AG09319 (cell line): ENCODE results near the gene PDE1A.
"Not testable (repeated sequence)": the region's sequence is repeated elsewhere in the genome, so short reads cannot be mapped to it uniquely, and the experiment has no call there.

Source experiments
- DNase-seq: peaks from one replicate; pipeline ENCODE4 v3.0.0-alpha.2; 2010; ENCODE audit warnings: low read depth; ENCODE audit errors: extremely low read depth
- CTCF ChIP-seq: IDR thresholded peaks from 2 replicates; pipeline ENCODE4 v1.5.1; 2011; ENCODE audit warnings: low read depth, mild to moderate bottlenecking, inconsistent platforms, low read length, moderate library complexity

The PDE1A gene

DNA sequence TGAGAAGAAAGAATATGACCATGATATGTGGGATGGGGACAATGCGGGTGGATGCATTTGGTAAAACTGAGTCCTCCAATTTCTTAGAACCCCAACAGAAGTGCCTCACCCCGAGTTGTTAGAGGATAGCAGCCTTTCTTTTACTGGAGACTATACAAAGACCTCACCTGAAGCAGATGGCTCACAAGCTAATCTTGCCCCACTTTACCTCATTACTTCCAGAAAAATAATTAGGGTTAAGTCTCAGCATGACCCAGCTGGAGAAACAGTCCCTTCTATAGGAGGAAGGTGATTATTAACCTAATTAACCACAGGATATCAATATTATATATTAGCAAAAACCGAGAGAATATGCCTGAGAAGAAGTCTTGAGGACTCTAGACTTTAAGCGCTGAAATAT, 128.4 kb downstream of the PDE1A start:
- no peak for DNase-seq
- TF ChIP-seq CTCF, result no peak

DNA sequence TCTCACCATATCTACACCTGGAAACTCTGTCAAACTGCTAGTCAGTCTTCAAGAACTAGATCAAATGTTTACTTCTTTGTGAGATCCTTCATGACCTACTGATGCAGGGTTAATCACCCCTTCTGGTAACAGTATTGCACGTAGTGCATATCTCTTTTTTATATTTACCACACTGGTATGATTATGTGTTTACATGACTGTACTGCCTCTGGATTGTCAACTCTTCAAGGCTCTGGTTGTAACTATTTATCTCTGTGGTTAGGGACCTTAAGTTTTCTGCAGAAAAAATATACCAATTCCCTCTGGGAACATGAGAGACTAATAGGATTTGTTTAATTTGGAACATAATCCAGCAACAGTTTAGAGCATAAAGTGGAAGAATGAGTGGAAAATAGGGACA, 135.5 kb downstream of the PDE1A start:
- TF ChIP-seq CTCF, result no peak
- no peak for DNase-seq

- DNase-seq, result no peak
- no peak for TF ChIP-seq CTCF
Measured at GRCh38 chr2:182283512-182283911, 143.3 kb downstream of the PDE1A start.

DNA sequence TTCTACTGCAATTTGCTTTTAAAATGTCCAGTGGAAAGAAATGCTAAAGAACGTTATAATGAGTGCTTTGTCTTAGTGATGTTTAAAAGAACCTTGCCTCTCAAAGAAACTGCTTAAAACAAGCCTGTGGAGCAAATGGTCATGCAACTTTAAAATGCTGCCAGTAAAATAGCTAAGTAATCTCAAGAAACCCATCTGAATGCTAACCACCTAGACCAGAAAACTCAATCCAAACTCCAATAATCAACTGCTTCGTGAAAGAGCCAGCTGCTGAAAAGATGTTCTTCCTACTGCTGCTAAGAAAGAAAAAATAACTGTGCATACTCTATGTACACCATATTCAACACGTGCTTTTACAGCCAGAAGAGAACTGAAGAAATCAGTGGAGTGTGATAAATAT, 145.6 kb downstream of the PDE1A start:
- no peak for TF ChIP-seq CTCF
- DNase-seq, result no peak

DNA sequence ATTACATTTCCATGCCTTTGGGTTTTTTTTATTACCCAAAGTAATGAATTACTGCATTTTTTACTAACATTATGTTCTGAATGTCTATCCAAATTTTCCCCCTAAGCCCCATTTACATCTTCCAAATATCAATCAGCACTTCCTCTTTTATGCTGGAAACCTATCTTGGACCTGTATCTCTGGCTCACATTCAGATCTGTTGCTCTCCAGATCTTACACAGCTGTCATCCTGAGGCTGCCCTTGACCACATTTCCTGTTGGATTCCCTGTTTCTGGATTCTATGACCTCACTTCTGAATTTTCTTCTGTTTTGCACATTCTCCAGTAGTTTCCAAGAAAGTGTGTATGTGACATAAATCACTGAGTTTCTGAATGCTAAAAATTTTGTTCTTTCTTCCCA, 146.7 kb downstream of the PDE1A start:
- no peak for TF ChIP-seq CTCF
- no peak for DNase-seq

DNA sequence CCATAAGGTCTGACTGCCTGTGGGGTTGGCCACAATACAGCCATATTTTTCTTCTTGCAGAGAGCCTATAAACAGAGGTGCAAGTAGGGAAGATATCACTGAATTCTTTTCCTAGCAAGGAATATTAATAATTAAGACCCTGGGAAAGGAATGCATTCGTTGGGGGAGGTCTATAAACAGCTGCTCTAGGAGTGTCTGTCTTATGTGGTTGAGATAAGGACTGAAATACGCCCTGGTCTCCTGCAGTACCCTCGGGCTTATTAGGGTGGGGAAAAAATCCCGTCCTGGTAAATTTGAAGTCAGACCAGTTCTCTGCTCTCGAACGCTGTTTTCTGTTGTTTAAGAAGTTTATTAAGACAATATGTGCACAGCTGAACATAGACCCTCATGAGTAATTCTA, 150.2 kb downstream of the PDE1A start:
- DNase-seq, result not testable (repeated sequence)

DNA sequence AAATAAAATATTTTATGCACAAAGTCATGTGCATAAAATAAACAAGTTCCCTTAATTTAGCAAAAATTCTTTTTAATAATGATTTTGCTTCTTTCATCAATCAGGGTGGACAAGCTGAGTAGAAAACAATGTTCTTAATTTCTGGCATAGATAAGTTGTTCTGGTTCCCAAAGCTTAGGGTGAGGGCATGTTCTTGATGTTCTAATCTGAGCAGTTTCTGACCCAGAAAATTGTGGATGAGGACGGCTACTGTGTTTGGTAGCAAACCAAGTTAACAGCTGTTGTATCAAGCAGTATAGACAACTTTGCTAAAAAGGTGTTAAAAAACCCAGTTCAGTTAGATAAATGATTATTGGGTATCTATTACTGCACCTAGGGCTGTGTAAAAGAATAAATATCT, 158.9 kb downstream of the PDE1A start:
- TF ChIP-seq CTCF, result no peak
- DNase-seq, result no peak

- no peak for DNase-seq
- TF ChIP-seq CTCF, result no peak
Measured at GRCh38 chr2:182266909-182267308, 159.9 kb downstream of the PDE1A start.
